COR-L47 (cell line): ENCODE measurements around the gene ZNF664.

ENCODE experiments used
- DNase-seq: peaks from one replicate; lab custom pipeline; 2025; lab: John Stamatoyannopoulos, UW

Gene ZNF664

GRCh38 chr12:124010687-124011086, 37.7 kb downstream of the ZNF664 start:
- DNase-seq = no peak

GRCh38 chr12:124011435-124012115, 38.6 kb downstream of the ZNF664 start:
- no peak for DNase-seq

GRCh38 chr12:124013073-124013472, 40.1 kb downstream of the ZNF664 start:
- DNase-seq = no peak

DNA sequence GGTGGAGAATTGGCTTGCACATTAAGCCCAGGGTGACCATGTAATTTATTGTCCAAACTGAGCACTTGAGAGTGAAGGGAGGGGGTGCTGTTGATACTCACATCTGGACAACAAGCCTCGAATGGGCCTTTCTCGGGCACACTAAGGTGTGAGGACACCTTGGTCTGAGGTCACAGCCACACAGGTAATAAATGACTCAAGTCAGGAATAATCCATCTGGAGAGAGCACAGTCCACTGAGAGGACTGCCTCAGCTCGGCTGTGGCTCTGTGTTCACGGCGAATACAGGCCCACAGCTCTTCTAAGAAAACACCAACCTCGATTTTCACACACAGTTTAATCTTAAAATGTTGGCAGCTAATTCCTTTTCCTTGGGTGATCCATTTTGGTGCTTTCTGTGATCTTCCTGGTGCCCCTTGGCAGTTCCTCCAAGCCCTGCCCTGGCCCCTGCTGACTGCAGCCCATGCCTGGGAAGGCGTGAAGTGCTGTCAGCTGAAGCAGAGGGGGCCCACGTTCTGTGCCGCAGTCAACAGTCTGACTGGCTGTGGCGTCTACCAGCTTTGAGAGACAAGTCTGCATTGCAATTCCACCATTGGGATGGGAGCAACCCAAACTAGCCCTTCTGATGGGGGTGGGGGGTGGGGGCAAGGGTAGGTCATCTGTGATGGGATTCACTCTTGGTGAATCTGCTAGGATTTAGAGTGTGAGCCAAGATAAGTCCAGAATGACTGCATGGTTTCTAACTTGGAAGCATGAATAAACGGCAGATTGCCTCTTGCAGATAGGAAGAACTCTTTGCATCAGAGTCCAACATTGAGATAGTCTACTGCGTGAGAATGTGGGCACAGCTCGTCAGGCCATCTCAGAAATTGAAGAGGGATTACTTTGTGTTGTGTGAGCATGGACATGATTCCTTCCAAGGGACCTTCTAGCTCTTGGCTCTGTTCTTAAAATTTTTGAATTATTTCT, 42.8 kb downstream of the ZNF664 start:
- no peak for DNase-seq

- DNase-seq = no peak
Measured at GRCh38 chr12:124017064-124017463, 44.0 kb downstream of the ZNF664 start.

DNA sequence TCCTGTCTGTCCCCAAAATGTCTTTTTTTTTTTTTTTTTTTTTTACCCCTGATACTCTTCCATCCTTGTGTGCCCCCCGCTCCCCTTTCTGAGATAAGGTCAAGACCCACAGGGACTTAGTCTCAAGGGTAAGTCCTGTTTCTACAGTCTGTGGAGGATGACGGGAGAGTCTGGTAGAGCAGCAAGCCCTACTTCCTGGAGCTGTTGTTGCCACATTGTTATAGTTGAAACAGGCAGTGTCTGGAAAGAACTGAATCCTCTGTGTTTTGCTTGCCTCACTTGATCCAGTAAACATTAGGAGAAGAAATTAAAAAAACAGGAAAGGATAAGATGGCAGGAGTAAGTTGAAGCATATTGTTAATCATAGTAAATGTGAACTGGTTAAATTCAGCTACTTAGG, 45.5 kb downstream of the ZNF664 start:
- no peak for DNase-seq

DNA sequence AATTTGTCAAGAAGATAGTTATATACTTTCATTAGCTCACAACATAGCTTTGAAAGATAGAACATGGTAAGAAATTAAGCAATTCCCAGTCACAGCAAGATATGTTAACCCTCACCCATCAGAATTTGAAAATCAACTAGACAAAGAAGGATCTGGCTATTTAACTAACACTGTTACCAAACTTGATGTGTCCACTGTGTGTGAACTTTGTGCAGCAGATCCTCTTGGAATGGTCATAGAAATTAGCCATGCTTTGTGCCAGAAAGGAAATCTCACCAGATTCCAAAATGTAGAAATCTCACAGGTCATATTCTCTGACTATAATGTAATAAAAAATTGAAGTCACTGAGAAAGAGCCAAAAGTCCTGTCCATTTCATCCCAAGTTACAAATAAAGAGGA, 46.1 kb downstream of the ZNF664 start:
- DNase-seq = no peak

GRCh38 chr12:124020514-124020949, 47.5 kb downstream of the ZNF664 start:
- DNase-seq = no peak

DNA sequence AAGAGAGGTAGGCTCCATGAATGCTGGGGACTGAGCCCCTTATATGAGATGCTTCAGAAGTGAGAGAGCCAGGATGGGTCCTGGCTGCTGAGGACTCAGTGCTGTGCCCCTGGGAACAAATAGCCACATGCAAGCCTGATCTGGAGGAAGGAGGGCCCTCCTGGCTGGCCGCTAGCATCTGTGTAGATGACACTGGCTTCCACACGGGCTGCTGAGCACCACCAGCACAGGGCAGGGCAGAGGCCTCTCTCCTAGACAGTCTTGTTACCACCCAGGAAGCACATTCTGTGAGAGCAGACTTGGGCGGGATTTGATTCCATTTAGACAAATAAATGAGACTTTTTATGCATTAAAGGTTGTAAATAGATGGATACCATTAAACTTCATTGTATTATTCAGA, 48.0 kb downstream of the ZNF664 start:
- no peak for DNase-seq

DNA sequence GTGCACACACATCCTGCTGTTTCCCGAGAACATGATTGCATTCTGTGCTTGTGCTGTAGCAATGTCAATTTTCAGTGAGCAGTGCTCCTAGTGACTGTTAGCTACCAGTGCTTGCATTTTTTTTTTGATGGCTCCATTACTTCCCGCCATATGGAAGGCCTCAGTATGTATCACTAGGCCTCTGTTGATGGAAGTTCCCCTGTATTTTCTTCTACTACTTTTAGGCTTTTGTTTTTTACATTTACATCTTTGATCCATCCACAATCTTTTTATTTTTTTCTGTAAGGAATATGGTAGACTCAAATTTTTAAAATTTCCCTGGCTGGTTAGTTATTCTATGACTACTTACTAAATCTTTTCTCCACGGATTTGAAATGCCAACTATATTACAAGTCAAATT, 49.1 kb downstream of the ZNF664 start:
- DNase-seq = no peak

DNA sequence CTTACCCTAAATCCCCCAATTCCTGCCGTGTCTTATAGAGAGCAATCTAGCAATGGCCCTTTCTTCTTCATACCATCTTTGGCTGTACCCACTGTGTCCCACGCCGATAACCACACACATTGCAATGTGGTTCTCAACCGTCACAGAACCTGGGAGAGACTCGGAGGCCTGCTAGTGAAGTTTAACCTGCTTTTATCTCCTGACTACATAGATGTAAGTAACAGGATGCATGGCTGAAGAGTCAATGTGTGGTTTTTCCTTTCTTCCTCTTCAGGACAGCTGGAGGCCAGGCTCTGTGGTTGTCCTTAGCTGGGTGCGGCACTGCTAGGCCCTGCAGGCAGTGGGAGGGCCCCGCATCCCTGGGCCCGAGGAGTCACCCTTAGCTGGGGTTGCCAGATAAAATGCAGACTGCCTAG, 51.3 kb downstream of the ZNF664 start:
- no peak for DNase-seq

- no peak for DNase-seq
Measured at GRCh38 chr12:124024776-124025175, 51.8 kb downstream of the ZNF664 start.

DNA sequence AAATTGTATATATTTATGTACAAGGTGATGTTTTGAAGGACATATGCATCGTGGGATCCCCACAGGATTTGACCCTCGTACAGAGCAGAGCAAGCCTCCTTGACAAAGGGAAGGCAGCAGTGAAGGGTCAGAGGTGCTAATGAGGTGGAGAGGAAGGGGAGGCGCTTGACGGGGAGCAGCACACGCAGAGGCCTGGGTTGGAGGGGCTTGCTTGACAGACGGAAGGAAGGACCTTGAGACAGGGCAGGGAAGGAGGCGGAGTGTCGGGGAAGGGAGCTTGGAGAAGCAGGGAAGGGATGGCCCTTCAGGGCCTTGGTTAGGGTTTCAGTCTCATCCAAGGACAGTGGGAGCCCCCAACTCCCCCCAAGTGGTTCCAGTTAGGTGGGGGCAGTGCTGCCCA, 52.6 kb downstream of the ZNF664 start:
- DNase-seq = no peak

DNA sequence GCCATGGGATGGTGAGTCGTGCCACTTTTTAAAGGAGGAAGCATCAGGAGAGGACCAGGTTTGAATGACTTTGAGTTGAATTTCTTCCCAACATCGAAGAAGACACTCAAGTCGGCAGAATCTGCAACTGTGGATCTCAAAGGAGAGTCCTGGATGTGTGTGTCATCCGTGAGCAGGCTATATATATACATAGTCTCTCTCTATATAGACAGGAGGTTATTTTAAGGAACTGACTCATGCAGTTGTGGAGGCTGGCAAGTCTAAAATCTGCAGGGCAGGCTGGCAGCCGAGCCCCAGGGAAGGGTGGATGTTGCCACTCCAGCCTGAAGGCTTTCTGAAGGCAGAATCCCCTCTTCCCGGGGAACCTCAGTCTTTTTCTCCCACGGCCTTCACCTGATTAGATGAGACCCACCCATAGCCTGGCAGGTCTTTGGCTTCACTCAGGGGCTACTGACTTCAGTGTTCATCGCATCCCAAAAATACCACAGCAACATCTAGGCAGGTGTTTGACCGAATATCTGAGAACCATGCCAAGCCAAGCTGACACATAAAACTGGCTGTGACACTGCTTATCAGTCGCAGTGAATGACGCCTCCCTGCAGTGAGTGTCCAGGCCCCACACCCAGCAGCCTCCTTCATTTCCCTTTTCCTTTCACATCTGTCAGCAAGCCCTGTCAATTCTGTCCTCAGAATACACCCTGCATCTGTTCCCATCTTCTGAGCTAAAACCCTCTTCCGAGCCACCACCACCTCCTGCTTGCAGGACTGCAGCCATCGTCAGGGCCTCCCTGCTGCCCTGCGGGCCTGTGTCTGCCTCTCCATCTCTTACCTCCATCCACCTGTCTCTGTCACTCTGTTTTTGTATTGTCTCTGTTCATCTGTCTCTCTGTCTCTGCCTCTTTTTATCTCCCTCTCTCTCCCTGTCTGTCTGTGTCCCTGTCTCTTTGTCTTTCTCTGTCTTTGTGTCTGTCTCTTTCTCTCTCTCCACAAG, 54.0 kb downstream of the ZNF664 start:
- no peak for DNase-seq

- DNase-seq = no peak
Measured at GRCh38 chr12:124027753-124028554, 54.9 kb downstream of the ZNF664 start.

GRCh38 chr12:124028555-124028925, 55.5 kb downstream of the ZNF664 start:
- DNase-seq = no peak

DNA sequence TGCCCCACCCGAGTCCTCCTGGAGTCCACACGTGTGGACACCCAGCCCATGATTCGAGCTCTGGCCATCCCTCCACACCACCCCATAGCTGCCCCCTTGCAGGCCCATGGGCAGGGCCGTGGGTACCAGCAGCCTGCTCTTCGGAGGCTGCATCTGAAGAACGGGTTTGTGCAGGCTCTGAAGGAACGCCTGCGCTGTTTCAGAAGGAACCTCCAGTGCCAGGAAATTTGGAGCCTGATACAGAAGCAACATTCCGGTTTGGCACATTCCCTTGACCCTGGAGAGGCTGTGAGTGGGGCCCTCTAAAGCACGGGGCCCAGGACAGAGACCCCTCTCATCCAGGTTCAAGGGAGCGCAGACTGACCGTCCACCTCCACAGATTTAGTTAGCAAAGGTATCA, 57.0 kb downstream of the ZNF664 start:
- no peak for DNase-seq

GRCh38 chr12:124030510-124030909, 57.5 kb downstream of the ZNF664 start:
- DNase-seq = no peak

DNA sequence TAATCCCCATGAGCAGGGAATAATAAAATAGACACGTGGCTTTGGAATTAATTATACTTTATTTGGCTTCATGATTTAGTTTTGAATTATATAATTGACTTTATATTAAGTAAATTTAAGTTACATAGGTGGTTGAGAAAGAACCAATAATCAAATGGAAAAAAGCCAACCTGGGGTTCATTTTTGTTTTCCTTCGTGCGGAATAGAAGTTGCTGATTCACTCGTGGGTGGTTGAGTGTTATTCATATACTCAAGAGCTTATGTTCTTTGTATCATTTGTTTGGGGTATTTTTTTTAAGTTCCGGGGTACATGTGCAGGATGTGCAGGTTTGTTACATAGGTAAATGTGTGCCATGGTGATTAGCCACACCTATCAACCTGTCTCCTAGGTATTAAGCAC, 58.0 kb downstream of the ZNF664 start:
- DNase-seq = no peak

GRCh38 chr12:124032265-124032886, 59.4 kb downstream of the ZNF664 start:
- DNase-seq = peak; percentile 15

GRCh38 chr12:124033859-124034258, 60.8 kb downstream of the ZNF664 start:
- DNase-seq = no peak
